ENCODE results near the gene SLC5A9.
A peak's percentile ranks its signal among the peaks of the same experiment; 100 is the strongest.

The SLC5A9 gene

DNA sequence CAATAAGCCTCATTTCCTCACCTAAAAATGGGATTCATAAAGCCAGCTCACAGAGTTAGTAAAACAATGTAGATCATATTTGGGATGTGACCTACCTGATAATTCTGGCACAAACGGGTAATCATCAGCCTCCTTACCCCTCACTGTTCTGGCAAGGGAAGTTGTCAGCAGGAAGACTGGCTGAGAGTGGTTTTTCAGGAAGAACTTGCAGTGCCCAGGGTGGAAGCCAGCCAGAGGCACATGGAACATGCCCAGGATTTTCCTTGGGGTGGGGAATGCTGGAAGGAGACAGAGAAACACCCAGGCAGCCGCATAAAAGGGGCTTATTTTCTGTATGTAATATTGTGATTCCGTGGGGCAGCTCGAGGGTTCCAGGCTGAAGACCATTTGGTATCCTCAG, 7.7 kb upstream of the SLC5A9 start:
- no peak for DNase-seq

DNA sequence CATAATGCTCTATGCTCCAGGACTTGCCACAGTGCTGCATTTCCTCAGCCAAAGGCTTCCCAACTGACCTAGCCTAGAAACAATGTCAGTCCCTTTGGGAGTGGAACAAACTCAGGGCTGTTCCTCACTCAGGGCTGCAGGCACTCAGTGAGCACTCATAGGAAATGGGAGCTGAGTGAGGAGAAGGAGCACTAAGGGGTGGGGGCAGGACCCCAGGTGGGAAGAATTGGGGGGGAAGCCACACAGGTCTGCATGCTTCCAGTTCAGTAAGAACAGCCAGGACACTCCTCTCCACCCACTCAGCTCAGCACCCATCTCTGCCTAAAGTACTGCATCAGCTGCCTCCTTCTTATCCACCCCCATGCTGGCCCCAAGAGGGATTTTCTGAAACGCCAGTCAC, 7.3 kb upstream of the SLC5A9 start:
- DNase-seq, result no peak

DNA sequence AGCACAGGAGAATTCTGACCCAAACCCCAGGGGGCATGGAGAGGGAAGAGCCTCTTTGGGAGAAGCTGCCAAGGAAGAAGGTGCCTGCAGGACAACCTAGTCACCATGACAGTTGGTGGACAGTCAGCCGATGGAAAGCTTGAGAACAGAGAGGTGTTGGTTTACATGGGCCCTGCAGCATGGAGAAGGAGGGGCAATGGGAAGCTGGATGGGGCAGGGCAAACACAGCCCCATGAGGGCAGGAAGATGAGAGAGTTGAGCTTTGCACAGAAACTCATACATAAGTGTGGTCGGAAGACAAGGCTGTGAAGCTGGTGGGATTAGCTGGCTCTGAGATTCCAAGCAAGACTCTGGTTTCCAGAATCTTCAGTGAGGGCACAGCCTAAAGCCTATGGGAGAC, 6.6 kb upstream of the SLC5A9 start:
- DNase-seq, result no peak

DNA sequence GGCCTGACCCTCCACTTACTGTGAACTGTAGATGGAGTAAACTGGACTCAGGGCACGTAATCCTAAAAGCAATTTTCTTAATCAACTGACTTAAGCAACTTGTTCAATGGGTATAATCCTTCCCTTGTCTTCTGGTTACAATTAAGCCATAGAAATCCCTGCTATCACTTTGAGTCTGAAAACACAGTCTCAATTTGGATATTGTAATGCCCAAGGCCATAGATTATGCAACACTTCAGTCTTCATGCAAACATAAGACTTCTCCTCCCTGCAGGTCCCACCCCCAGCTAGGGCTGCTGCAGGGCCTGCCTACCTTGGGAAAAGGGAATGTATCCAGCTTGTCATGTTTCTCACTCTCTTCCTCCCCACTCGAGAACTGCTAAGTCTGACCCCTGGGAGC, 6.2 kb upstream of the SLC5A9 start:
- no peak for DNase-seq

DNA sequence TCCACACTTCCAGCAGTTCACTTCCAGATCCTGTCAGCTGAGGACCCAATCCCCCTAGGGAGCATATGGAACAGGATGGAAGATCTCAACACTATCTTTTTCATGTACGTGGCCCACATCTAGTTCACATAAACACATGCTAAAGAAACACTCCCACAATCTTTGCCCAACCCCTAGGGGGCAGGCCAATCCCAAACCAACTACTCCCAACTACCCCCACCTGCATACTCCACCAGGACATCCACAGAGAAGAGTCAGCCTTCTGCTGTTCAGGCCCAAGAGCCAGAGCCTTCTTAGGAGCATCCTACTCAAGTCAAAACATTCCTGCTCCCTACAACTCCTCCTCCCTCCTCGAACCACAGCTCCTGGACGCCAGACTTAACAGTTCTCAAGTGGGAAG, 5.6 kb upstream of the SLC5A9 start:
- DNase-seq, result no peak

DNA sequence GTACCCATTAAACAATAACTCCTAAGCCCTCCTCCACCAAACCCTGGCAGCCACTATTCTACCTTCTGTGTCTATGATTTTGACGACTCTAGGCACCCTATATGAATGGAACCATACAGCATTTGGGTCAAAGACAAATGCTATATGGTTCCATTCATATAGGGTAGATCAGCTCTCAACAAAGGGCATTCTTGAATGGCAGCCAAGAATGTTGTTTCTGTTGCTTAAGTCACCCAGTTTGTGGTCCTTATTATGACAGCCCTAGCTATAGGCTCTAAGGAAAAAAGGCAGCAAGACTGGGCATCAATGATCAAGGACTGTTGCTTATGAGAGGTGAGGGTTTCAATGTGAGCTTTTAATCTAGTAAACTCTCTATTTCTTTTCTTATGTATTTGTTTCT, 4.7 kb upstream of the SLC5A9 start:
- no peak for DNase-seq

DNA sequence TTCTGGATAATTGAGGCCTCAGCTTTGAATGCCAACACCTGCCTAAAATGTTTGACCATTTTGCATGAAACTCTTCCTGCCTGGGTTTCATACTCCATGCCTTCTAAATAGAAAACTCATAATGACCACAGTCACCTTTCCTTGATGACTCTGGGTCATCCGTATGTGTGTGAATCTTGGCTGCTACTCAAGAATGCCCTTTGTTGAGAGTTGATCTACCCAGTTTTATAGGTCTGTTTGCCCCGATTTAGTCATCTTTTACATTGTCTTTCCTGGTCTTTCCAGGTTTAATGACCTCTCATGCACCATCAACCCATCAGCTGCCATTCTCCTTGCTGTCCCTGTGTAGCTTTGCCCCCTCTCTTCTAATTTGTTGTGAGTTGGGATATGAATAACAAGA, 2.7 kb upstream of the SLC5A9 start:
- DNase-seq, result no peak

DNA sequence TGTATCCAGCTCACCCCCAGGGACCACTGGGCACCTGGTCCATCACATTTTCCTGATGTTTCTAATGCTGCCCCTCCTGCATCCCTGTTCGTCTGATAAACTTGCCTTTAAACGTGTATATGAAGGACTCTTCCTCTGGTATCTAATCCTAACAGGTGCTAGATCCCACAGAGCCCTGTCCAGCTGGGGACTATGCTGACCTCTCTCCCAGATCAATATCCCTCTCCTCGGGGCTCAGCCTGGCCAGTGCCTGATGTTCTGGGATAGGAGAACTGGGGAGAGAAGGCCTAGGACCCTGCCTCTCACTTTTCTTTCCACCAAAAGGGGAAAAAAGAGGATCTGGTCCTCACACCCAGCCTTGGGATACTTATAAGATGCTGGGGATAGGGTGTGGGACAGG, 1.4 kb upstream of the SLC5A9 start:
- DNase-seq, result no peak

DNA sequence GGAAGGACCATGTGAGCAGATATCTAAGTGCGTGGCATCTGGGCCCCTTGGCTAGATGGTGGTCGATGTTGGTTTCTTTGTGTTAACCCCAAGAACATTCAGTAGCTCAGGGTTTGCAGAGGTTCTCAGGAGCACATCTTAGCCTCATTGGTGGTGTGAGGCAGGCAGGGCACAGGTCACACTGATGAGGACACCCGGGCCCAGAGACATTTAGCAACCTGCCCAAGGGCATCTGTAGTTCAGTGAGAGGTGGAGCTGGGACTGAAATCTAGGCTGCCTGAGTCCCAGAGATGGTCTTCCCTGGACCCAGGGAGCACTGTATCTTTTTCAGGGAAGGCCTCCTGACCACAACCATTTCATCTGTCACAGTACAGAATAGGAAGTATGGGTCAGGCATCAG, 859 bp upstream of the SLC5A9 start:
- DNase-seq, result no peak

DNA sequence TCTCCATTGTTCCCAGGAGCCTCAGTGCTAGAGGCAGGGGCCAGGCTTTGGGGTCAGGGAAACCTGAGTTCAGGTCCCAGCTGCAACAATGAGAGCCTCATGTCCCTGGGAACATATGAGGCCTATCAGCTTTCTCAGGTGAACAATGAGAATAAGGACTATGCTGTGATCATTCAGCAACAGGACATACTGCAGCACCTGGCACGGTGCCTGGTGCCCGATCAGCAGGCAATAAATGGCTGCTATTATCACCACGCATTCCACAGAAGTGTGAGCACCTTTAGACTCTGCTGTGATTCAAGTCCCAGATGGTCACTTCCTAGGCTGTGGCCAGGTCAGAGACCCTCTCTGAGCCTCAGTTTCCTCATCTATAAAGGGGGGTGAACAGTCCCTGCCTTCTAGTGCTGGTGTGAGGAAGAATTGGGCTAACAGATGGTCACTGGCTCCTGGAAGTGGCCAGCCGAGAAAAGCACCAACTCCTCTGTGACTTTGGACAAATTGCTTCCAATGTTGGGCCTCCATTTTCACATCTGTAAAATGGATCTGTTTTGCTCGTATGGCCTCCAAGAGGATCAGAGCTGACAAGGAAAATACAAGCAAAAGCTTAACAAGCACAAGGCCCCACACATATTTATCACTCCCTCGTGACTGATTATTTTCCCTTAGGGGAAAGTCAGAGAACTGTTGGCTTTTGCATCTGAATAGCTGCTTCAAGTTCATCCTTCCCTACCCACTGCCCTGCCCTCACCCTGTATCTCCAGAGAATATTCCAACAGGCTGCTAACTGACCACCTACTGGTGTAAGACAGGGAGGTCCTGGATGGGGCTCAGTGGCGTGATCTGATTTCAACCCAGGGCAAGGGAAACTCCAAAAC, 1.1 kb downstream of the SLC5A9 start:
- DNase-seq, result peak; percentile 51

DNA sequence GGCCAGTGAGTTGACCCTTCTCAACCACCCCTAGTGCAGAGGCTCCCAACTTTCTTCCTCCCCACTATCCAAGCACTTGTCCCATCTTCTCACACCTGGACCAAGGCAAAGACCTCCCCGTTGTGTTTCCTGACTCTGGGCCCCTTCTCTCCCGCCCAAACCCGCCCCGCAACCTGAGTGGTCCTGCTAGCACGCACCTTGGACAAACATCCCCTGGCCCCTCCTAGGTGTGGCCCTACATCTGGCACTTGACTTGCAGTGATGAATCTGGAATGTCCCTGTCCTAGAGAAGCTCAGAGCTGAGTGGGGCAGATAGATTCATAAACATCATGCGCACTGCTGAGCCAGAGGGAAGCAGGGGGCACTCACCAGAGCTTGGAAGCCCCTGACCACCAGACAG, 2.3 kb downstream of the SLC5A9 start:
- no peak for DNase-seq

DNA sequence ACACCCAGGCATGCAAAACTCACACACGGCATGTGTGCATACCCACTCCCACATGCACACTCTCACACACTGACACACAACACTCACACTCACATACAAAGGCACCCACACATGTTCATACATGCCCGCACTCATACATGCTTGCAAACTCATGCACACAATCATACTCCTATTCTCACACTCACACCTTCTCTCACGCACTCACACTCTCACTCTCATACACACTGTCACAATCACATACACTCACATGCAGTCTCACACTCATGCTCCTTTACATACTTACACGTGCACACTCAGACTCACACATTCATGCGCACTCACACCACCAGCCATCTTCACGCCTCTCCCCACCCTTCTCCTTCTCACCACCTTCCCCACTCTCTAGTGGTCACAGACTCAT, 3.1 kb downstream of the SLC5A9 start:
- DNase-seq, result no peak

DNA sequence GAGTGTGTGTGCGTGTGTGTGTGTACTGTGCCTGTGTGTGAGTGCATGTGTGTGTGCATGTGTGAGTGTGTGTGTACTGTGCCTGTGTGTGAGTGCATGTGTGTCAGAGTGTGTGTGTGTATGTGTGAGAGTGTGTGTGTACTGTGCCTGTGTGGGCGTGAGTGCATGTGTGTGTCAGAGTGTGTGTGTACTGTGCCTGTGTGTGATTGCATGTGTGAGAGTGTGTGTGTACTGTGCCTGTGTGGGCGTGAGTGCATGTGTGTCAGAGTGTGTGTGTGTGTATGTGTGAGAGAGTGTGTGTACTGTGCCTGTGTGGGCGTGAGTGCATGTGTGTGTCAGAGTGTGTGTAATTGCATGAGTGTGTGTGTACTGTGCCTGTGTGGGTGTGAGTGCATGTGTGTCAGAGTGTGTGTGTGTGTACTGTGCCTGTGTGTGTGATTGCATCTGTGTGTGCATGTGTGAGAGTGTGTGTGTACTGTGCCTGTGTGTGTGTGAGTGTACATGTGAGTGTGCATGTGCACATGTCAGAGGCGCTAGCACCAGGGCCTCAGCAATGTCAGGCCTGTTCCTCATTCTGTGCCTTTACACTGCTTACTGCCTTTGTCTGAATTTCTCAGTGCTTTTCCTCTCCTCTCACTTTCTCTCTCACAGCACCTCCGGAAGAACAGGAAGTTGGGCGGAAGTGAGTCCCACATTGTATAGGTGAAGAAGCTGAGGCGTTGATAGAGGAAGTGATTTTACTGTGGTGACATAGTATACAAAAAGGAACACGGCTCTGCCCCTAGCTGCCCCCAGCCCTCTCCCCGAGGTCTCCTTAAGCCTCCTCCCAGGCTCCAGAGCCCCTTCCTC, 4.9 kb downstream of the SLC5A9 start:
- no peak for DNase-seq

DNA sequence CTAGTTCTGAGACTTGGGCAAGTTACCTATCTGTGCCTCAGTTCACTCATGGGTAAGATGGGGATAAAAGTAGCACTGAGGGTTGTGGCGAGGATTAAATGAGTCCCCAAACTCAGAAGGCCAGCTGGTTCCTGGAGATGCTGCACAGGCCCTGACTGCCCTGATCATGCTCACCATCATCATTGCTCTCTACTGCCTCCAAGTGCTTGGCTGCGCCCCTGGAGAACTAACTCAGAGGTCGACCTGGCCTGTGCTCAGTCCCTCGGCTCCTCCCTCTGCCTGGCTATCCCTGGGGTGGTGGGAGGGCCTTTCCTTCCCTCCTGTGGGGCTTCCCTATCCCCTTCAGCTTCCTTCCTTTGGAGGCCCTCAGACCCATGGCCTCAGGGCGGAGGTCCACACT, 5.6 kb downstream of the SLC5A9 start:
- DNase-seq, result no peak

DNA sequence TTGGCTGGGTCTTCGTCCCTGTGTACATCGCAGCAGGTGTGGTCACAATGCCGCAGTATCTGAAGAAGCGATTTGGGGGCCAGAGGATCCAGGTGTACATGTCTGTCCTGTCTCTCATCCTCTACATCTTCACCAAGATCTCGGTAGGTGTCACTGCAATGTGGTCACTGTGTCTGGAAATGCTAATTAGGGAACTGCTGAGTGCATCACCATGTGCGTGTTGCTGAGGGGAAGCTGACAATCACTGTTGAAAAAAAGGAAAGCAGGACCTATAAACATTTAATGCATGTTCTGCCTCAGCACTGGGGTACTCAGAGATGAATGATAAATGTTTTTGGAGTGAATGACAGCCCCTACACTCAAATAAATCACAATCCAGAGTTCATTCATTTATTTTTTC, 6.8 kb downstream of the SLC5A9 start:
- no peak for DNase-seq

DNA sequence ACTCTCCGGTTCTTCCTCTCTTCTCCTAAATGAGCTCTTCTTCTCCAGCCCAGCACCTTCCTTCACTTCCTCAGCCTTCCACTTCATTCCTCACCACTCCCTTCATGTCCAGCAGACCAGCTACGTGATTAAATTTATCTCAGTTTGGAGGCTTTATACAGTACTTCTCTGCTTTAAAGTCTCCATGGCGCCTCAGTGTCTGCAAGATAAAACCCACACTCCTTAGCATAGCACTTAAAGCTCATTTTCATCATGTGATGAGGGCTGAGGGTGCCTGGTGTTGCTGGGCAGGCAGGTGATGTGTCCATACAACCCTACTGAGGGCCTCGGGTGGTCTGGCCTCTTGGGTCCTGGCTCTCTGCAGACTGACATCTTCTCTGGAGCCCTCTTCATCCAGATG, 7.7 kb downstream of the SLC5A9 start:
- no peak for DNase-seq

DNA sequence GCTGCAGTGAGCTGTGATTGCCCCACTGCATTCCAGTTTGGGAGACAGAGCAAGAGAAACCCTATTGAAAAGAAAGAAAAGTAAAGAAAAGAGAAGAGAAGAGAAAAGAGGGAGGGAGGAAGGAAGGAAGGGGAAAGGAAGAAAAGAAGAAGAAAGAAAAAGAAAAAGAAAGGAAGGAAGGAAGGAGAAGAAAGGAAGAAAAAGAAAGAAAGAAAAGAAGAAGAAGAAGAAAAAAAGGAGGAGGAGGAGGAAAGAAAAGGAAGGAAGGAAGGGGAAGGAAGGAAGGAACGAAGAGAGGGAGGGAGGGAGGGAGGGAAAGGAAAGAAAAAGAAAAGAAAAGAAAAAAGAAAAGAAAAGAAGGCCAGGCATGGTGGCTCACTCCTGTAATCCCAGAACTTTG, 10.2 kb downstream of the SLC5A9 start:
- DNase-seq, result no peak

DNA sequence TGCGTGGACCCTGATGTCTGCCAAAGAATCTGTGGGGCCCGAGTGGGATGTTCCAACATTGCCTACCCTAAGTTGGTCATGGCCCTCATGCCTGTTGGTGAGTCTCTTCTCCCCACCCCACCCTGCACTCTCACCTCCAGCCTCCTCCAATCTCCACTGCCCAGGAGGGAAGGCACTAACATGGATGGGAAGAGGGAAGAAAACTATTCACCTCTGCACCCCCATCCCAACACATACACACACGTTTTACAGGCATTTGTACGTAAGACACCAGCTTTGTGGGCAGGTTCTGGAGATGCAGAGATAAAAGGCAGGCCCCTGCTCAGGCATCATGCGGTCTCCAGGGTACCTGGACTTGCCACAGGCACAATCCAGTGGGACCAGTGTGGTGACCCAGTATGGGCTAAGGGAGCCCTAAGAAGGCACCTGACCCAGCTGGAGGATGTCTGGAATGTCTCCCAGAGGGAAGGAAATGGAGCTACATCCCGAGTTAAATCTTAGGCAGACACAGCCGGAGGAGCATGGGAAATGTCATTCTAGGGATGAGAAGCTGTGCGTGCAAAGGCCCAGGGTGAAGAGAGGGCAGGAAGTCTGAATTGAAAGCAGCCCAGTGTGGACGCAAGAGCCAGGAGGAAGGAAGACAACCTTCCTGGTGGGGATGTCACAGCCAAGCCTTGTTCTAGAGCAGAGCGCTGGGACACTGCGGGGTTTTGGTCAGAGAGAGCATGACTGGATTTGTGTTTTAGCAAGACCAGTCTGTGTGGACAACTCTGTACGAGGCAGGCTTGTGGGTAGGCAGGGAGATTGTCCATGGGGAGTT, 11.4 kb downstream of the SLC5A9 start:
- no peak for DNase-seq

DNA sequence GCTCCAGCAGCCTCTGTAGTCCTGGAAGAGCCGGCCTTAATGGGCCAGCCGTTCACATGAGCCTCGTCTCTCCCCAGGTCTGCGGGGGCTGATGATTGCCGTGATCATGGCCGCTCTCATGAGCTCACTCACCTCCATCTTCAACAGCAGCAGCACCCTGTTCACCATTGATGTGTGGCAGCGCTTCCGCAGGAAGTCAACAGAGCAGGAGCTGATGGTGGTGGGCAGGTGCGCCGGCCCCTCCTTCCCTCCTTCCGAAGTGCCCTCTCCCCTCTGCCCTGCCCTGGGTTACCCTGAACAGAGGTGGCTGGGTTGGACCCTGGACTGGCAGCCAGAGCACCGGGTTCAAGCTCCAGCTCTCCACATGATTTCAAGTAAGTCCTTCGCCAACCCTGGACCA, 13.1 kb downstream of the SLC5A9 start:
- no peak for DNase-seq

DNA sequence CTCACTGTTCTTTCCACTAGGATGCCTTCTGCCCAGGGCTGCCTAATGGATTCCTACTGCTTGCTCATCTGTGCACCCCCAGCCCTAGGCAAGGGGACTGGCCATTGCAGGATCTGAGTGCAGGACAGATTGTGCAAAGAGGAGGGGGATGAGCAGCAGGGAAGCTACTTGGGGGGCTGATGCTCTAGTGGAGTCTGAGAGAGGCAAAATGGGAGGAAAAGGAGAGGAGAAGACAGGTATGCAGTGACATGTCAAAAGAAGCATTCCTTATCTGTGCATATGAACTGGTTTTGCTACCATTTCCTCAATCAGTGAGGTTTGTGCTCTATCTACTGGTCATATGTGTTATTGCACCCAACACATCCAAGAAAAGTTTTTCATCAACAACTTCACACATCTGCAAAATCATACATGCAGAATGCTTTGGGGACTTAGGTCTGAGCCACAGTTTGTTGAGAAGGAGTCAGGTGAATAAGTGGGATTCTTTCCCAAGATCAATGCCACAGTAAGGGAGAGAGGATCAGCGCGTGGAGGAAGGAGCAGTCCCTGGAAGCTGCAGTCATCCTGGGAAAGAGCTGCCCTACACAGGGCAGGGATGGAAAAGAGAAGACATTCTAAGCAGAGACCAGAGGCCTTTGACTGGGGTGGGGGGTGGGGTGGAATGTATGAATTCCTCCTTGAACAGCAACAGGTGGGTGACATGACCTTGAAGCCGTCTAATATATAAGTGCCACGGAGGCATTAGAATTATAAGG, 14.4 kb downstream of the SLC5A9 start:
- DNase-seq, result peak; percentile 7

DNA sequence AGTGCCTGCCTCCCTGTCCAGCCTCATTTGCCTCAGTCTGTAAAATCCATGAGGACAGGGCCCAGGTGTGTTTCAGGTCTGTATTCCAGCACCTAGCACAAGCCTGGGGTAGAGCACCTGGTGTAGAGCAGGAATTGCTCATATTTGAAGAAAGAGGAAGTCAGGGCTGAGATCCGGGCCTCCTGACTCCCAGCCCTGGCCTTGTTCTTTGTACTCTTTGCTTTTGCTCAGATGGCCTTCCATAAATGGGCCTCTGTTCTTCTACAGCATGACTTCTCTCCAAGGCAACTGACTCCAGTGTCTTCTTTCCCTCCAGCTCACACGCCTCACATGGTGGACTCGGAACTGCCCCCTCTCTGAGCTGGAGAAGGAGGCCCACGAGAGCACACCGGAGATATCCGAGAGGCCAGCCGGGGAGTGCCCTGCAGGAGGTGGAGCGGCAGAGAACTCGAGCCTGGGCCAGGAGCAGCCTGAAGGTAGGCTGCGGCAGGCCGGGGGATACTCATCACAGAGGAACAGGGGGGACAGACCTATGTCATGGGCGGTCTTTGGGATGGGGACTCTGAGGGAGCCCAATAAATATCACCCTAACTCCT, 19.7 kb downstream of the SLC5A9 start:
- no peak for DNase-seq

DNA sequence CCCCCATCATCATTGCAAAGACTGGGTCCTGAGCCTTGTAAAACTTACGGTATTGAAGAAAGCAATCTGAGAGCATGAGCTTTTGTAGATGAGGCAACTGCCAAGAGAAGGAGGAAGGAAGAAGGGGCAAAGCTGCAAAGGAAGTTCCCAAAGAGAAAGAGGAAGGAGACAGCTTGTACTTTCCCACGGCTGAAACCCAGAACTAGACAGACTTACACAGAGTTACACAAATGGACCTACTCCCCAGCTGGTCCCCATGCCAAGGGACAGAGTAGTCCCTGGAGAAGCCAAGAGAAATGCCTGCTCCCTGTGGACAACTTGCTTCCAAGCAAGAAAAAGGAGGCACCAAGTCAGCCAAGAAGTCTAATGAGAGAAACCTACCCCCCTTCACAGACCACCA, 22.6 kb downstream of the SLC5A9 start:
- DNase-seq, result no peak
